SJCRH30 (cell line): ENCODE measurements around the gene BCL2A1. TPM values are rescaled to one million over a fixed set of nuclear protein-coding genes. Genes with fewer than 3 reads are reported as not detected.
"Not testable (repeated sequence)": the region's sequence is repeated elsewhere in the genome, so short reads cannot be mapped to it uniquely, and the experiment has no call there.

Experiments used
- DNase-seq, 2 experiments: peaks; one replicate each; pipeline ENCODE4 v3.0.0-alpha.2; 2015 to 2020
- H3K27ac ChIP-seq: fragments of 250-450 bp; sonication (Bioruptor Pico); 2 replicates; pipeline ENCODE4 v1.5.1; 2020; ENCODE audit warnings: mild to moderate bottlenecking, moderate library complexity
- H3K27me3 ChIP-seq: fragments of 250-450 bp; sonication (Bioruptor Pico); 2 replicates; pipeline ENCODE4 v1.5.1; 2020; ENCODE audit warnings: mild to moderate bottlenecking, moderate library complexity
- H3K36me3 ChIP-seq: fragments of 250-450 bp; sonication (Bioruptor Pico); 2 replicates; pipeline ENCODE4 v1.5.1; 2020; ENCODE audit warnings: mild to moderate bottlenecking, moderate library complexity
- H3K4me1 ChIP-seq: fragments of 250-450 bp; sonication (Bioruptor Pico); 2 replicates; pipeline ENCODE4 v1.5.1; 2020; ENCODE audit warnings: mild to moderate bottlenecking, moderate library complexity
- H3K4me3 ChIP-seq: fragments of 250-450 bp; sonication (Bioruptor Pico); 2 replicates; pipeline ENCODE4 v1.5.1; 2020; ENCODE audit warnings: mild to moderate bottlenecking, moderate library complexity
- H3K9me3 ChIP-seq: fragments of 250-450 bp; sonication (Bioruptor Pico); replicated peaks from 2 replicates; pipeline ENCODE4 v1.5.1; 2020; ENCODE audit warnings: mild to moderate bottlenecking, moderate library complexity
- total RNA-seq: library from RNA; depleted of rRNA; stranded (reverse); fragments of >200 nt; shearing (Covaris generic); gene quantifications from 2 replicates; pipeline ENCODE4 v1.2.3, GENCODE V29; 2014; rRNA removed

Gene BCL2A1
- not detected in 2 replicates for total RNA-seq

GRCh38 chr15:79970624-79971434 is at the start of gene BCL2A1:
BCL2A1 (minus strand) TSS chr15:79971196; CDS start chr15:79971119, 77 bp downstream.
- Histone ChIP-seq H3K27me3 (no peaks in the 10 kb centered on the region), H3K27ac (no peak within 1 kb of the TSS), H3K4me3 (no peak within 1 kb of the TSS), H3K4me1 (no peaks in the 10 kb centered on the region), H3K9me3 (no peaks in the 10 kb centered on the region), H3K36me3 (no peaks in the 10 kb centered on the region)
- no peak for DNase-seq

GRCh38 chr15:80020731-80021130 is 49.7 kb upstream of the BCL2A1 start:
- Histone ChIP-seq H3K27me3 (no peaks in the 10 kb centered on the region), H3K27ac (no peak overlapping the region), H3K4me1 (no peaks in the 10 kb centered on the region), H3K4me3 (no peak overlapping the region), H3K9me3 (no peaks in the 10 kb centered on the region), H3K36me3 (no peaks in the 10 kb centered on the region)
- no peak for DNase-seq

DNA sequence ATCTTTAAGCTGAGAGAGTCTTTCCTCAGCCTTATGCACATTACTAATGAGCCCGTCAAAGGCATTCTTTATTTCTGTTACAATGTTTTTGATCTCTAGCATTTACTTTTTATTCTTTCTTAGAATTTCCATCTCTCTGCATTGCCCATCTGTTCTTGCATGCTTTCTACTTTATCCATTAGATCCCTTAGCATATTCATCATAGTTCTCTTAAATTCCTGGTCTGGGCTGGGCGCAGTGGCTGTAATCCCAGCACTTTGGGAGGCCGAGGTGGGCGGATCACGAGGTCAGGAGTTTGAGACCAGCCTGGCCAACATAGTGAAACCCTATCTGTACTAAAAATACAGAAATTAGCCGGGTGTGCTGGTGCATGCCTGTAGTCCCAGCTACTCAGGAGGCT is 49.2 kb upstream of the BCL2A1 start:
- H3K4me3 ChIP-seq, H3K27ac ChIP-seq, DNase-seq, H3K27me3 ChIP-seq, H3K4me1 ChIP-seq, H3K36me3 ChIP-seq, H3K9me3 ChIP-seq: not testable (repeated sequence)

DNA sequence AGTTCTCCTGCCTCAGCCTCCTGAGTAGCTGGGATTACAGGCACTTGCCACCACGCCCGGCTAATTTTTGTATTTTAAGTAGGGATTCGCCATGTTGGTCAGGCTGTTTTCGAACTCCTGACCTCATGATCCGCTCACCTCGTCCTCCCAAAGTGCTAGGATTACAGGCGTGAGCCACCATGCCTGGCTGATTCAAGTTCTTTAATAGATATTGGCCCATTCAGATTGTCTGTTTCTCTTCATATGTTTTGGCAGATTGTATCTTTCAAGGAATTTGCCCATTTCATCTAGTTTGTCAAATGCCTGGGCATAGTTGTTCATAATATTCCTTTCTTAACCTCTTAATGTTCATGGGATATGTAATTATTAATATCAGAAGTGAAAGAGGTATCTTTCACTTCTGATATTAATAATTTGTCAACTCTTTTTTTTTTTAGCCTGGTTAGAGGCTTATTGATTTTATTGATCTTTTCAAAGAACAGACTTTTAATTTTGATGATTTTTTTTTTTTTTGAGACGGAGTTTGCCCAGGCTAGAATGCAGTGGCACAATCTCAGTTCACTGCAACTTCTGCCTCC is 48.3 kb upstream of the BCL2A1 start:
- DNase-seq = no peak
- Histone ChIP-seq H3K27me3 (no peaks in the 10 kb centered on the region), H3K4me1 (no peaks in the 10 kb centered on the region), H3K36me3 (no peaks in the 10 kb centered on the region), H3K4me3 (no peak overlapping the region), H3K9me3 (no peaks in the 10 kb centered on the region), H3K27ac (no peak overlapping the region)

- H3K36me3 ChIP-seq, DNase-seq, H3K9me3 ChIP-seq, H3K4me3 ChIP-seq, H3K4me1 ChIP-seq, H3K27ac ChIP-seq, H3K27me3 ChIP-seq: not testable (repeated sequence)
Observed at GRCh38 chr15:80017139-80017538, 46.1 kb upstream of the BCL2A1 start.

DNA sequence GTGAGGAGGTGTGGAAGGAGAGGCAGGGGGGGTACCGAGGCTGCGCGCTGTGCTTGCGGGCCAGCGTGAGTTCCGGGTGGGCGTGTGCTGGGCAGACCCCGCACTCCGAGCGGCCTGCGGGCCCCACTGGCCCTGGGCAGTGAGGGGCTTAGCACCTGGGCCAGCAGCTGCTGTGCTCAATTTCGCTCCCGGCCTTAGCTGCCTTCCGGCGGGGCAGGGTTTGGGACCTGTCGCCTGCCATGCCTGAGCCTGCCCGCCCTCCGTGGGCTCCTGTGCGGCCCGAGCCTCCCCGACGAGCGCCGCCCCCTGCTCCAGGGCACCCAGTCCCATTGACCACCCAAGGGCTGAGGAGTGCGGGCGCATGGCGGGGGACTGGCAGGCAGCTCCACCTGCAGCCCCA is 45.5 kb upstream of the BCL2A1 start:
- H3K27ac ChIP-seq, H3K9me3 ChIP-seq, H3K4me3 ChIP-seq, H3K36me3 ChIP-seq, H3K27me3 ChIP-seq, H3K4me1 ChIP-seq, DNase-seq: not testable (repeated sequence)

GRCh38 chr15:80015156-80015555 is 44.2 kb upstream of the BCL2A1 start:
- H3K4me1 ChIP-seq = no peaks in the 10 kb centered on the region
- H3K36me3 ChIP-seq = no peaks in the 10 kb centered on the region
- no peaks in the 10 kb centered on the region for H3K9me3 ChIP-seq
- DNase-seq = no peak
- H3K27ac ChIP-seq = no peak overlapping the region
- H3K4me3 ChIP-seq = no peak overlapping the region
- no peaks in the 10 kb centered on the region for H3K27me3 ChIP-seq

- not testable (repeated sequence) for H3K27ac ChIP-seq, H3K36me3 ChIP-seq, H3K27me3 ChIP-seq, H3K4me1 ChIP-seq, DNase-seq, H3K9me3 ChIP-seq, H3K4me3 ChIP-seq
Observed at GRCh38 chr15:80014186-80014585, 43.2 kb upstream of the BCL2A1 start.

- no peaks in the 10 kb centered on the region for H3K36me3 ChIP-seq
- H3K27ac ChIP-seq = no peak overlapping the region
- DNase-seq = no peak
- no peaks in the 10 kb centered on the region for H3K27me3 ChIP-seq
- no peaks in the 10 kb centered on the region for H3K9me3 ChIP-seq
- no peaks in the 10 kb centered on the region for H3K4me1 ChIP-seq
- no peak overlapping the region for H3K4me3 ChIP-seq
Observed at GRCh38 chr15:80012060-80012726, 41.2 kb upstream of the BCL2A1 start.

DNA sequence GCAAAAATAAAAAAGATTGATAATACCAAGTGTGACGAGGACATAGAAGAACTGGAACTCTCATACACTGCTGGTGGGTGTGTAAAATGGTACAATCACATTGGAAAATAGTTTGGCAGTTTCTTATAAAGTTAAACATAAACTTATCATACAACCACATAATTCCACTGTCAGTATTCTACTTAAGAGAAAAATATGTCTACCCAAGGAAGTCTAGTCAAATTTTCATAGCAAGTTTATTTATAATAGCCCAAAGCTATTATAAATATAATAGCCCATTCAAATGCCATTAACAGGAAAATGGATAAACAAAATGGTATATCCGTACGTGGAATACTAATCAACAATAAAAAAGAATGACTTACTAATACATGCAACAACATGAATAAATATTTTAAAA is 40.6 kb upstream of the BCL2A1 start:
- H3K36me3 ChIP-seq = no peaks in the 10 kb centered on the region
- no peaks in the 10 kb centered on the region for H3K9me3 ChIP-seq
- DNase-seq = no peak
- H3K4me3 ChIP-seq = no peak overlapping the region
- no peaks in the 10 kb centered on the region for H3K27me3 ChIP-seq
- no peaks in the 10 kb centered on the region for H3K4me1 ChIP-seq
- H3K27ac ChIP-seq = no peak overlapping the region

- H3K4me3 ChIP-seq, H3K36me3 ChIP-seq, H3K27me3 ChIP-seq, H3K27ac ChIP-seq, DNase-seq, H3K4me1 ChIP-seq, H3K9me3 ChIP-seq: not testable (repeated sequence)
Observed at GRCh38 chr15:80011041-80011523, 40.1 kb upstream of the BCL2A1 start.

DNA sequence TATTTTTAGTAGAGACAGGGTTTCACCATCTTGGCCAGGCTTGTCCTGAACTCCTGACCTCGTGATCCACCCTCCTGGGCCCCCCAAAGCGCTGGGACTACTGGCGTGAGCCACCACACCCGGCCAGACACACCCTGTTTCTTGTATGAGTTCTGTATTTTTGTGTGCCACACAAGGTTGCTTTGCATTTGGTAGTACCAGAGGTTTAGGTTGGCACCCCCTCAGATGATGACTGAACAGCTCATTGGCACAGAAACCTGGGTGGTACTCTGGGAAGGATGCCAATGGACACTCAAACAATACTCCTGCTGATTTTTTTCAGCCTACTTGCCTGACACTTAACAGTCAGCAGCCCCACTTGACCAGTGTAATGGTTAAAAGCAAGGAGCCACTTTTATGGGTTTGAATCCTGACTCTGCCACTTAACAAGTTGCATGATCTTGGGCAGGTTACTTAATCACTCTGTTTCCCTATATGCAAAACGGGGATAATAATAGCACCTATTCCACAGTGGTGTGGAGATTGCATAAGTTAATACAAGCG is 39.2 kb upstream of the BCL2A1 start:
- H3K4me3 ChIP-seq = no peak overlapping the region
- DNase-seq = no peak
- no peaks in the 10 kb centered on the region for H3K4me1 ChIP-seq
- no peaks in the 10 kb centered on the region for H3K27me3 ChIP-seq
- no peaks in the 10 kb centered on the region for H3K9me3 ChIP-seq
- H3K36me3 ChIP-seq = no peaks in the 10 kb centered on the region
- H3K27ac ChIP-seq = no peak overlapping the region

DNA sequence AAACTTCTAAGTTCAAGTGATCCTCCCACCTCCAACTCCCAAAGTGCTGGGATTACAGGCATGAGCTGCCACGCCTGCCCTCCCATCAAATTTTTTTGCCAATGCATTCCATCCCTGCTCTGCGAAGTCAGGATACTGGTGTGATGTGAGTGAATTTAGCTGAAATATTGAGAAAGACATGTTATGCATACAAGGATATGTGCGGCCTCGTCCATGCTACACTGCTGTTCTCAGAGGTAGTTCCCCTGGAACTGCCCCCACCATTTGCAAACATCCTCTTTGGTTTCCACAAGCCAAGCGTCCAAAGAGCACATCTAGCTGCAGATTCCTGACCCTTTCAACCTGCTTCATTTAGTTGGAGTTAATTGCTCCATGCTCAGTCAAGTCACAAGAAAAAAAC is 36.5 kb upstream of the BCL2A1 start:
- H3K36me3 ChIP-seq = no peaks in the 10 kb centered on the region
- no peak for DNase-seq
- no peaks in the 10 kb centered on the region for H3K27me3 ChIP-seq
- no peaks in the 10 kb centered on the region for H3K9me3 ChIP-seq
- no peak overlapping the region for H3K27ac ChIP-seq
- no peaks in the 10 kb centered on the region for H3K4me1 ChIP-seq
- no peak overlapping the region for H3K4me3 ChIP-seq

DNA sequence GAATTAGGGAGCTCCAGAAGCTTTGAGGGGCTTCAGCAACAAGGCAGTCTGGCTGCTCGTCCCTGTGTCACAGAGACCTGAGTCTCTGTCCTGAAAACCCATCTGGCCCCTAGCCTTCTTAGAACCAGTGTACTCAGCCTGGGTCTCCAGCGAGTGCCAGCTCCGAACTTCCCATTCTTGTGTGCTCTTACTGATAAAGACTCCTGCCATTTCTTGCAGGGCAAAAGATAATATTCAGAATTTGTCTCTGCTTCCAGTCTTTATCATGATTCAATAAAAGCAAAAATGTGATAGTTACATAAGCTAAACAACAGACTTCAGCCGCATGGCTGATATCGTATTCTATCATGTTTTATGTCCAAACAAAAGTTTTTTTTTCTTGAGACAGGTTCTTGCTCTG is 36.0 kb upstream of the BCL2A1 start:
- Histone ChIP-seq H3K4me3 (no peak overlapping the region), H3K9me3 (no peaks in the 10 kb centered on the region), H3K36me3 (no peaks in the 10 kb centered on the region), H3K27me3 (no peaks in the 10 kb centered on the region), H3K27ac (no peak overlapping the region), H3K4me1 (no peaks in the 10 kb centered on the region)
- no peak for DNase-seq

DNA sequence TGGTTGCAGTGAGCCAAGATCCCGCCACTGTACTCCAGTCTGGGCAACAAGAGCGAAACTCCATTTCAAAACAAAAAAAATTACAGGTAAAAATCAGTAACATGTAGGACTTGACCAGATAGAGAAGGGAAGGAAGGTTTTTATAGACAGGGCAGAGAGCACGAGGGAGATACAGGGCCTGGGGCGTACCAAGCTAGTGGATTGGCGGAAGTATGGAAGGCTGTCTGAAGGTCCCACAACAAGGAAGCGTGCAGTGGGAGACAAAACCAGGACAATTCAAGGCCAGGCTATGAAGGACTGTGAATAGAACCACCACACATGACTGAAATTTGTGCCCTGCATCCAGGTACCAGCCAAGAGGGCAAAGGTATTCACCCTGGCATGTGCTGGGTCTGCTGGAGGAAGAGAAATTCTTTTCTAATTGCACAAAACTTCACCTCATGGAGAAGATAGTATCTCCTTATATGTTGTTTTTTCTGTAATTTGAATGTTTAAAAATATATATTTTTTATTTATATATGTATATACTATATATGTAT is 33.0 kb upstream of the BCL2A1 start:
- Histone ChIP-seq H3K27ac (no peak overlapping the region), H3K4me3 (no peak overlapping the region), H3K36me3 (no peaks in the 10 kb centered on the region), H3K9me3 (no peaks in the 10 kb centered on the region), H3K4me1 (no peaks in the 10 kb centered on the region), H3K27me3 (no peaks in the 10 kb centered on the region)
- no peak for DNase-seq
